IMR-90 (cell line): ENCODE measurements around the gene NTNG2. TPM values are rescaled to one million over a fixed set of nuclear protein-coding genes. Genes with fewer than 3 reads are reported as not detected.

ENCODE experiments used
- ATAC-seq: fragments of 200-7000 bp; cut with Tn5 transposase; 2 replicates; pipeline ENCODE4 v1.9.1; 2020; ENCODE audit warnings: low read depth, mild to moderate bottlenecking, moderate library complexity
- BruUV-seq: library from RNA; stranded (reverse); fragments of 400-500 nt; replicated peaks from 2 replicates; lab custom pipeline; 2021; lab: Mats Ljungman, UMichigan
- CTCF ChIA-PET: fragments of 300-600 bp; formaldehyde crosslinking; extraction: SDS; loops from one replicate; lab custom pipeline; 2021; ENCODE audit warnings: antibody characterized with exemption; lab: Yijun Ruan, JAX
- POLR2A ChIA-PET: fragments of 300-600 bp; sonication (Branson Sonifier 250); formaldehyde crosslinking; loops from one replicate; lab custom pipeline; 2022; ENCODE audit warnings: antibody characterized with exemption; ENCODE audit not compliant: unreplicated experiment; lab: Charles Lee
- DNase-seq: peaks from one replicate; pipeline ENCODE4 v3.0.0; 2013
- H2AFZ ChIP-seq: replicated peaks from 2 replicates; pipeline ENCODE3; 2013; ENCODE audit warnings: low read length, mild to moderate bottlenecking; ENCODE audit not compliant: poor library complexity
- H2AK5ac ChIP-seq: 2 replicates; pipeline ENCODE4 v1.6.1; 2013; ENCODE audit warnings: low read depth, low read length, inconsistent platforms
- H2AK9ac ChIP-seq: replicated peaks from 2 replicates; pipeline ENCODE3; 2013; ENCODE audit warnings: mild to moderate bottlenecking, low read depth, low read length, moderate library complexity; ENCODE audit not compliant: poor library complexity
- H2BK120ac ChIP-seq: 2 replicates; pipeline ENCODE4 v1.6.1; 2013; ENCODE audit warnings: low read depth, low read length, inconsistent platforms
- H2BK15ac ChIP-seq: 3 replicates; pipeline ENCODE4 v1.6.1; 2013; ENCODE audit warnings: low read depth, low read length, inconsistent platforms
- H2BK20ac ChIP-seq: 2 replicates; pipeline ENCODE4 v1.6.1; 2013; ENCODE audit warnings: low read depth, mild to moderate bottlenecking, inconsistent platforms, low read length, moderate library complexity
- H2BK5ac ChIP-seq: 2 replicates; pipeline ENCODE4 v1.6.1; 2013; ENCODE audit warnings: mild to moderate bottlenecking, low read depth, low read length, inconsistent platforms; ENCODE audit not compliant: poor library complexity, severe bottlenecking
- H3K14ac ChIP-seq: replicated peaks from 2 replicates; pipeline ENCODE4 v1.6.1; 2013; ENCODE audit warnings: low read depth, low read length, inconsistent platforms
- H3K18ac ChIP-seq: 2 replicates; pipeline ENCODE4 v1.6.1; 2013; ENCODE audit warnings: low read depth, low read length, control low read depth
- H3K23ac ChIP-seq: 2 replicates; pipeline ENCODE4 v1.6.1; 2013; ENCODE audit warnings: low read depth, low read length, inconsistent platforms
- H3K27ac ChIP-seq: 2 replicates; pipeline ENCODE4 v1.5.1; 2013; ENCODE audit warnings: mild to moderate bottlenecking, control low read depth, low read length; ENCODE audit not compliant: insufficient read depth
- H3K27me3 ChIP-seq: 2 replicates; pipeline ENCODE4 v1.6.1; 2013; ENCODE audit warnings: low read length; ENCODE audit not compliant: control insufficient read depth, insufficient read depth
- H3K36me3 ChIP-seq: 2 replicates; pipeline ENCODE4 v1.6.1; 2013; ENCODE audit warnings: low read length, mixed read lengths; ENCODE audit not compliant: control insufficient read depth, insufficient read depth
- H3K4ac ChIP-seq: 2 replicates; pipeline ENCODE4 v1.6.1; 2013; ENCODE audit warnings: low read depth, low read length, inconsistent platforms
- H3K4me1 ChIP-seq: 2 replicates; pipeline ENCODE4 v1.6.1; 2013; ENCODE audit warnings: low read length, mixed read lengths; ENCODE audit not compliant: control insufficient read depth, insufficient read depth
- H3K4me2 ChIP-seq: 2 replicates; pipeline ENCODE4 v1.6.1; 2013; ENCODE audit warnings: low read depth, mild to moderate bottlenecking, control low read depth, low read length, moderate library complexity
- H3K4me3 ChIP-seq: 2 replicates; pipeline ENCODE4 v1.5.1; 2013; ENCODE audit warnings: low read depth, mild to moderate bottlenecking, control low read depth, low read length, moderate library complexity; ENCODE audit not compliant: insufficient read depth
- H3K56ac ChIP-seq: 2 replicates; pipeline ENCODE4 v1.6.1; 2013; ENCODE audit warnings: low read length, inconsistent platforms; ENCODE audit not compliant: insufficient read depth; ENCODE audit errors: extremely low read depth
- H3K79me1 ChIP-seq, 2 experiments: 2 replicates each; pipeline ENCODE4 v1.6.1; 2013; ENCODE audit warnings: low read length in 2 of 2, inconsistent platforms in 1 of 2, low read depth in 1 of 2
- H3K9ac ChIP-seq: 2 replicates; pipeline ENCODE4 v1.6.1; 2013; ENCODE audit warnings: low read depth, low read length, control low read depth
- H3K9me1 ChIP-seq: 2 replicates; pipeline ENCODE4 v1.6.1; 2013; ENCODE audit warnings: low read length, inconsistent platforms; ENCODE audit not compliant: insufficient read depth
- H3K9me3 ChIP-seq: 2 replicates; pipeline ENCODE4 v1.6.1; 2013; ENCODE audit warnings: low read length; ENCODE audit not compliant: control insufficient read depth, insufficient read depth
- H4K20me1 ChIP-seq: 2 replicates; pipeline ENCODE4 v1.6.1; 2013; ENCODE audit warnings: low read length, inconsistent platforms; ENCODE audit not compliant: insufficient read depth
- H4K5ac ChIP-seq: 2 replicates; pipeline ENCODE4 v1.6.1; 2013; ENCODE audit warnings: mild to moderate bottlenecking, low read depth, low read length, control low read depth
- H4K8ac ChIP-seq, 2 experiments: 2 replicates each; pipeline ENCODE4 v1.6.1; 2013; ENCODE audit warnings: low read depth in 2 of 2, low read length in 2 of 2, control low read depth in 1 of 2, inconsistent platforms in 1 of 2
- H4K91ac ChIP-seq: 2 replicates; pipeline ENCODE4 v1.6.1; 2013; ENCODE audit warnings: low read depth, low read length, inconsistent platforms; ENCODE audit not compliant: insufficient read depth
- CHD1 ChIP-seq: IDR thresholded peaks from 2 replicates; pipeline ENCODE4 v1.6.1; 2012; ENCODE audit warnings: low read depth, low read length, improper control_type of control experiment
- CTCF ChIP-seq: conservative IDR thresholded peaks from 2 replicates; pipeline ENCODE4 v1.5.1; 2012; ENCODE audit warnings: mild to moderate bottlenecking, low read depth, low read length, improper control_type of control experiment
- MXI1 ChIP-seq: IDR thresholded peaks from 2 replicates; pipeline ENCODE4 v1.6.1; 2012; ENCODE audit warnings: low read depth, mild to moderate bottlenecking, low read length, moderate library complexity, borderline replicate concordance
- RCOR1 ChIP-seq: IDR thresholded peaks from 2 replicates; pipeline ENCODE4 v1.6.1; 2012; ENCODE audit warnings: mild to moderate bottlenecking, low read length, improper control_type of control experiment; ENCODE audit not compliant: insufficient replicate concordance
- SMC3 ChIP-seq: fragments of 150-350 bp; IDR thresholded peaks from 2 replicates; pipeline ENCODE4 v1.6.1; 2016; ENCODE audit warnings: low read depth, mild to moderate bottlenecking, antibody characterized with exemption, low read length, moderate library complexity
- WGBS, 2 experiments: methylation state at CpG; one replicate each; pipeline versions ENCODE4 v1.1.5 to v1.1.7; 2013; ENCODE audit warnings: missing lambda C conversion rate in 2 of 2; ENCODE audit not compliant: insufficient read length in 1 of 2; ENCODE audit errors: extremely low coverage in 2 of 2; 5-methylcytosine and 5-hydroxymethylcytosine counted together
- dilution Hi-C: fragments of 300-500 bp; cut with HindIII; formaldehyde crosslinking; loops from one replicate; pipeline ENCODE4 v1.14.3; 2018; ENCODE audit warnings: low sequenced_read_pairs; ENCODE audit not compliant: unreplicated experiment
- in situ Hi-C: fragments of 300-500 bp; cut with MboI; formaldehyde crosslinking; loops from 3 replicates; pipeline ENCODE4 v1.14.3; 2019; ENCODE audit warnings: low sequenced_read_pairs, inconsistent platforms, mixed read lengths
- intact Hi-C: fragments of 100-400 bp; cut with micrococcal nuclease; formaldehyde crosslinking; loops from 2 replicates; pipeline ENCODE4 v1.10.0; 2022
- polyA plus RNA-seq, 3 experiments: library from polyadenylated mRNA; depleted of rRNA; stranded (reverse); fragments of >200 nt; gene quantifications; 2 replicates each; pipeline ENCODE4 v1.2.3, GENCODE V29; 2012; ENCODE audit warnings: low replicate concordance in 1 of 3
- total RNA-seq: library from RNA; depleted of rRNA; stranded (reverse); fragments of >200 nt; gene quantifications from 2 replicates; pipeline ENCODE4 v1.2.3, GENCODE V29; 2012

The NTNG2 gene
- total and polyA plus RNA-seq, 2 of the 4 experiments (the other 2 are of a cell fraction) = 0.54 to 0.84 TPM

DNA sequence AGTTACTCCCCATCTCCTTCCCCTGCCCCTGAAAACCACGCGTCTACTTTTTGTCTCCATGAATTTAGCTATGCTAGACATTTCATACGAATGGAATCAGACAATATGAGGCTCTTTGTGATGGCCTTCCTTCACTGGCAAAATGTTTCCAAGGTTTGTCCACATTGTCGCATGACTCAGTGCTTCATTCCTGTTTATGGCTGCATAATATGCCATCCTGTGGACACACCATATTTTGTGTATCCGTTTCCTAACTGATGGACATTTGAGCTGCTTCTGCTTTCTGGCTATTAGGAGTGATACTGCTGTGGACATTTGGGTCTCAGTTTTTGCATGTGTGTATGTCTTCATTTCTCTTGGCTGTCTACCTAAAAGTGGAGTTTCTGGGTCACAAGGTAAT, 14.5 kb downstream of the NTNG2 start:
- Histone ChIP-seq H3K14ac (no peak overlapping the region), H3K4me3 (no peak overlapping the region), H2AK5ac (no peak overlapping the region), H3K18ac (no peak overlapping the region), H4K8ac (no peak overlapping the region), H3K36me3 (no peaks in the 10 kb centered on the region), H3K23ac (no peak overlapping the region), H4K5ac (no peak overlapping the region), H3K4ac (no peak overlapping the region), H4K91ac (no peak overlapping the region), H3K9me3 (no peaks in the 10 kb centered on the region), H2BK120ac (no peak overlapping the region), H3K56ac (no peak overlapping the region), H3K9ac (no peak overlapping the region), H3K27ac (no peak overlapping the region), H4K20me1 (no peaks in the 10 kb centered on the region; the same call in none of the 2 replicates), H2BK5ac (no peak overlapping the region), H3K4me1 (no peaks in the 10 kb centered on the region), H2BK15ac (no peak overlapping the region), H2AFZ (no peak overlapping the region), H3K79me1 (no peaks in the 10 kb centered on the region), H3K4me2 (no peak overlapping the region), H2AK9ac (no peak overlapping the region), H3K27me3 (peaks cover 15% of the 10 kb centered on the region), H3K9me1 (no peaks in the 10 kb centered on the region; the same call in 1 of the 2 replicates), H2BK20ac (no peak overlapping the region)
- intact Hi-C loops (no loop called here), in situ Hi-C loops (no loop called here), dilution Hi-C loops (no loop called here)
- no TSS peak for BruUV-seq
- ATAC-seq = no peak
- 89% methylated on average over 3 of the region's 5 CpGs; no CpG with 5 or more reads in 1 of the 2 experiments for WGBS, 2 experiments
- no peak for DNase-seq
- ChIA-PET CTCF (no interaction called here), POLR2A (no interaction called here)
- TF ChIP-seq MXI1 = no peak
- no peak for TF ChIP-seq CTCF
- no peak for TF ChIP-seq CHD1
- TF ChIP-seq RCOR1 = no peak
- no peak for TF ChIP-seq SMC3
